IgD-negative memory B cell (primary cell): ENCODE data around the gene TMEM223. TPM values are rescaled to one million over a fixed set of nuclear protein-coding genes. Genes with fewer than 3 reads are reported as not detected.
"Not testable (repeated sequence)": the region's sequence is repeated elsewhere in the genome, so short reads cannot be mapped to it uniquely, and the experiment has no call there.

Source experiments
- H3K27ac Mint-ChIP-seq, 3 donors: one replicate each; pipeline ENCODE4 v1.8.0; 2020 to 2022; ENCODE audit warnings: mild to moderate bottlenecking in 3 of 3, mixed read lengths in 3 of 3, moderate library complexity in 1 of 3
- H3K27me3 Mint-ChIP-seq: one replicate; pipeline ENCODE4 v1.8.0; 2021; ENCODE audit warnings: mixed read lengths
- H3K36me3 Mint-ChIP-seq: one replicate; pipeline ENCODE4 v1.8.0; 2020; ENCODE audit warnings: mild to moderate bottlenecking, mixed read lengths
- H3K4me1 Mint-ChIP-seq, 3 donors: one replicate each; pipeline ENCODE4 v1.8.0; 2020 to 2022; ENCODE audit warnings: mixed read lengths in 3 of 3, mild to moderate bottlenecking in 1 of 3
- H3K4me3 Mint-ChIP-seq, 4 donors: one replicate each; pipeline ENCODE4 v1.8.0; 2020 to 2022; ENCODE audit warnings: mild to moderate bottlenecking in 4 of 4, mixed read lengths in 4 of 4, moderate library complexity in 3 of 4
- H3K9me3 Mint-ChIP-seq, 3 donors: one replicate each; pipeline ENCODE4 v1.8.0; 2020 to 2021; ENCODE audit warnings: mixed read lengths in 3 of 3, mild to moderate bottlenecking in 1 of 3
- polyA plus RNA-seq: library from polyadenylated mRNA; unstranded; fragments of 300-500 nt; fragmentation: Illumina TruSeq; gene quantifications from one replicate; pipeline ENCODE4 v1.2.3, GENCODE V29; 2021

The TMEM223 gene
- polyA plus RNA-seq, 1 donor from 2014 or later, result 39.1 TPM

GRCh38 chr11:62786318-62787004 is 5.3 kb downstream of the TMEM223 start:
- Mint-ChIP-seq H3K36me3 (peaks cover 3% of the 10 kb centered on the region), H3K27me3 (no peaks in the 10 kb centered on the region), H3K9me3 (no peaks in the 10 kb centered on the region), H3K4me1 (peaks cover 9 to 34% (median 26%) of the 10 kb centered on the region in 3 donors), H3K4me3 (peak overlapping the region; percentile 88 to 98 (median 93)), H3K27ac (peak overlapping the region; percentile 94 to 97 (median 94))

- no peaks in the 10 kb centered on the region for H3K9me3 Mint-ChIP-seq
- no peaks in the 10 kb centered on the region for H3K27me3 Mint-ChIP-seq
- H3K36me3 Mint-ChIP-seq, result peaks cover 3% of the 10 kb centered on the region
- H3K27ac Mint-ChIP-seq, result peak overlapping the region in 1 of 3 donors; percentile 42
- H3K4me3 Mint-ChIP-seq, result peak overlapping the region in 1 of 4 donors; percentile 50
- H3K4me1 Mint-ChIP-seq, result peaks cover 2 to 16% (median 10%) of the 10 kb centered on the region in 3 donors
Observed at GRCh38 chr11:62782753-62783152, 9.1 kb downstream of the TMEM223 start.

- no peaks in the 10 kb centered on the region for H3K27me3 Mint-ChIP-seq
- H3K4me3 Mint-ChIP-seq, result peak overlapping the region in 1 of 4 donors; percentile 47
- no peaks in the 10 kb centered on the region for H3K9me3 Mint-ChIP-seq
- H3K36me3 Mint-ChIP-seq, result peaks cover 4% of the 10 kb centered on the region
- peaks cover 0 to 4% (median 3%) of the 10 kb centered on the region in 3 donors for H3K4me1 Mint-ChIP-seq
- H3K27ac Mint-ChIP-seq, result no peak overlapping the region
Observed at GRCh38 chr11:62778441-62778840, 13.4 kb downstream of the TMEM223 start.

DNA sequence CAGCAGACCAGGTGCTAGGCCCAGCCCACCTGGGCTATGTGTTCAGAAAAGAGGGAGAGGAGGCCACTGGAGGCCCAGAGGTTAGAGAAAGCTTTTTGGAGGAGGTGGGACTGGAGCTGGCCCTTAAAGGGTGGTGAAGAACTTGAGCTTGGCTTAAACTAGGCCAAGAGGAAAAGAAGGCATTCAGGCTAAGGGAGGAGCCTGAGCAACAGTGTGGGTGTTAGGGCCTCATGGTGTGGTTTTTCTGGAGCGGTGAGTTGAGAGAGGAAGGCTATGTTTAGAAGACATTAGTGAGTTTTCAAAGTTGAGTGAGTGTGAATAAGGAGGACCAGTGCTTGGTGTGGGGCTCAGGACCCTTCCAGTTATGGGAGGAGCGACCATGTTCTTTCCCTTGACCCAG is 14.4 kb downstream of the TMEM223 start:
- H3K27ac Mint-ChIP-seq, result peak overlapping the region in 1 of 3 donors; percentile 49
- H3K4me1 Mint-ChIP-seq, result peaks cover 0 to 4% (median 3%) of the 10 kb centered on the region in 3 donors
- no peak overlapping the region for H3K4me3 Mint-ChIP-seq
- peaks cover 1% of the 10 kb centered on the region for H3K36me3 Mint-ChIP-seq
- H3K9me3 Mint-ChIP-seq, result no peaks in the 10 kb centered on the region
- H3K27me3 Mint-ChIP-seq, result no peaks in the 10 kb centered on the region

- Mint-ChIP-seq H3K4me1 (peaks cover 6 to 9% (median 8%) of the 10 kb centered on the region in 3 donors), H3K27ac (peak overlapping the region in 1 of 3 donors; percentile 46), H3K9me3 (no peaks in the 10 kb centered on the region), H3K4me3 (no peak overlapping the region), H3K27me3 (no peaks in the 10 kb centered on the region), H3K36me3 (peaks cover 3% of the 10 kb centered on the region)
Observed at GRCh38 chr11:62775646-62776045, 16.2 kb downstream of the TMEM223 start.

- peak overlapping the region in 1 of 3 donors; percentile 70 for H3K27ac Mint-ChIP-seq
- peaks cover 3% of the 10 kb centered on the region for H3K36me3 Mint-ChIP-seq
- H3K27me3 Mint-ChIP-seq, result no peaks in the 10 kb centered on the region
- peak overlapping the region in 1 of 4 donors; percentile 53 for H3K4me3 Mint-ChIP-seq
- H3K9me3 Mint-ChIP-seq, result no peaks in the 10 kb centered on the region
- H3K4me1 Mint-ChIP-seq, result peaks cover 13 to 21% (median 15%) of the 10 kb centered on the region in 3 donors
Observed at GRCh38 chr11:62774407-62774806, 17.4 kb downstream of the TMEM223 start.

DNA sequence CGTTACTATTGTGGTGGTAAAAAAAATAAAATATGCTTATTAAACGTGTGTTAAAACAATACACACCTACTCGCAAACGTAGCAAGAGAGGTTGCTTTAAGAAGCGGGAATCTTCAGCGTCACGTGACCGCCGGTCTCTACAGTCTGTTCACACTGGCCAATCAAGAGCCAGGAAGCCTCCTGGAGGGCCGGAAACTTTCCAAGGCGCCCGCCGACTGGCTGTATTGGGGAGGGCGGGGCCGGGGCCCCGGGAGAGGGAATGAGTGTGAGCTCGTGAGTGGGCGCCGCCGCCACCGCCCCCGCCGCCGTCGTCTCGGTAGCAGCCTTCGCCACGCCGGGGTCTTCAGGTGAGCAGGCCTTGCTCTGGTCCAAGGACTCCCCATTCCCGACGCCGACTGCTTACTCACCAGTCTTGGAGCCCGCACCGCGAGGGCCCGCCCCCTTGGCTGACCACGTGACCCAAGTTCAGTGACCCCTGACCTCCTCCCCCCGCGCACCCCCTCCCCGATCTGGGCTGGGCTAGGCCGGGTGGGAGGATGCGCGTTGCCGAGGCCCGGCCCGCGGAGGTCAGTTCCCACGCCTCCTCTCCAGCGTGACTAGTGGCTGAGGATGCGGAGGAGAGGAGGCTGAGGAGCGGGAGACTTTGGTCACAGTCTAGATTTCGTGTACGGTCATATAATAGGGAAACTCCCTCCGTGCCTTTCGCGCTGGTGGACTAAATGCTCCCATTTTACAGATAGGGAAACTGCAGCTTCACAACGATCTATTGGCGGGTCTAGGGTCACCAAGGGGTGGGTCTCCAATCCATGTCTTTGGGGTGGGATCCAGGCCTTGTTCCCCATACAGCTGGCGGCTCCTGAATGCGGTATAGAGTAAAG is 20.4 kb downstream of the TMEM223 start, which contains the start of gene TAF6L:
Gene TAF6L (plus strand): TSS at position 253 of the 878 bp plus-strand sequence. CDS start 4,388 bp downstream, outside the sequence.
- Mint-ChIP-seq H3K9me3 (no peaks in the 10 kb centered on the region), H3K4me3 (peak within 1 kb of the TSS; percentile 90 to 99 (median 98)), H3K4me1 (peaks cover 14 to 22% (median 16%) of the 10 kb centered on the region in 3 donors), H3K27me3 (no peaks in the 10 kb centered on the region), H3K27ac (peak within 1 kb of the TSS; percentile 96), H3K36me3 (peaks cover 3% of the 10 kb centered on the region)

- peak overlapping the region; percentile 90 to 99 (median 98) for H3K4me3 Mint-ChIP-seq
- peak overlapping the region; percentile 96 for H3K27ac Mint-ChIP-seq
- no peaks in the 10 kb centered on the region for H3K27me3 Mint-ChIP-seq
- H3K36me3 Mint-ChIP-seq, result peaks cover 1% of the 10 kb centered on the region
- peaks cover 14 to 22% (median 16%) of the 10 kb centered on the region in 3 donors for H3K4me1 Mint-ChIP-seq
- H3K9me3 Mint-ChIP-seq, result no peaks in the 10 kb centered on the region
Observed at GRCh38 chr11:62770778-62771143, 21.0 kb downstream of the TMEM223 start.

GRCh38 chr11:62760867-62761227 is 31.0 kb downstream of the TMEM223 start:
- Mint-ChIP-seq H3K4me1 (peaks cover 8 to 12% (median 9%) of the 10 kb centered on the region in 3 donors), H3K27ac (peak overlapping the region in 2 of 3 donors; percentile 81 to 96), H3K4me3 (peak overlapping the region; percentile 89 to 100 (median 97))
- not testable (repeated sequence) for H3K36me3 Mint-ChIP-seq, H3K9me3 Mint-ChIP-seq, H3K27me3 Mint-ChIP-seq

DNA sequence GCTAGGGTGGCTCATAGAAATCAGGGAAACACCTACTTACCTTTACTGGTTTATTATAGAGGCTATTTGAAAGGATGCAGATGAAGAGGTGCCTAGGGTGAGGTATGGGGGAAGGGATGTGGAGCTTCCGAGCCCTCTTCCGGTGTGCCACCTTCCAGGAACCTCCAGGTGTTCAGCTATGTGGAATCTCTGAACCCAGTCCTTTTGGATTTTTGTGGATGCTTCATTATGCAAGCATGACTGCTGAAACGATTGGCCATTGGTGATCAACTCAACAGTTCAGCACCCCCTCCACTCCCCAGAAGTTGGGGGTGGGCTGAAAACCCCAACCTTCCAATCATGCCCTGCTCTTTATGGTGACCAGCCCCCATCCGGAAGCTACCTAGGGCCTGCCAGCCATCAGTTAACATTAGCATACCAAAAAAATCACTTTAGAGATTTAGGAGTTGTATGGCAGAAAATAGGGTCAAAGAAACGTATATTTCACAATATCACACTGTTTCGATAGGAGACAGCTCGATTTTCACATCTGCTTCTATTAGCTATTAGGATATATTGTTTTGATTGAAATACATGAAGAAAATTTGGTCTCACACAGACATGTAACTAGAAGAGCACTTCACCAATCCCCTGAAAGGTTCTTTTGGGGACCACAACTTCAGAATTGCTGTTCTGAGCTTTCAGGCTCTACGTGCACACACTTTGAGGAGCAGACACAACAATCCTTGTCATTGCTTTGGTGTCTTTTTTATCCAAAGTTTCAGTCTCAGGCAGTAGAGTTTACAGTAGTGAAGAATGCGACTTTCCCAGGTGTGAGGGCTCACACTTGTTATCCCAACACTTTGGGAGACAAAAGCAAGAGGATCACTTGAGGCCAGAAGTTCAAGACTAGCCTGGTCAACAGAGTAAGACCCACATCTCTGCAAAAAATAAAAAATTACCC is 33.7 kb downstream of the TMEM223 start:
- Mint-ChIP-seq H3K36me3 (peaks cover 2% of the 10 kb centered on the region), H3K9me3 (no peaks in the 10 kb centered on the region), H3K27me3 (no peaks in the 10 kb centered on the region), H3K4me1 (peaks cover 9 to 18% (median 17%) of the 10 kb centered on the region in 3 donors), H3K27ac (no peak overlapping the region), H3K4me3 (peak overlapping the region in 1 of 4 donors; percentile 44)

DNA sequence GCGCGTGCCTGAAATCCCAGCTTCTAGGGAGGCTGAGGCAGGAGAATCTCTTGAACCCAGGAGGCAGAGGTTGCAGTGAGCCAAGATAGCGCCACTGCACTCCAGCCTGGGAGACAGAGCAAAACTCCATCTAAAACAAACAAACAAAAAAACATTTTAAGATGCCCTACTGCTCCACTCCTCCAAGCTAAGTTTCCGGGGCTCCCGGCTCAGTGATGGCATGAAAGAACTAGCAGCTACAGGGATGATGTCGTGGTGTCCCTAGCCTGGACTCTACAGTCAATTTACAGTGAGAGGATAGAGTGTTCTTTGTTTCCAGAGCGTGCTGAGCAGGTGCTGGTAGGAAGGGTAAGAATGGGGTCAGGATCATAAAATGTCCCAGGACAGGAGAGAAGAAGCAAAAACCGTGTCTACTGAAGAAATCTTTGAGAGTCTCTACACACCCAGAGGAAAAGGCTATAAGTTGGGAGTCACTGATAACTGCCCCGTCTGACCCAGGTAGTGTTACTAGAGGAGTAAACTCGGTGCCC is 36.7 kb downstream of the TMEM223 start:
- Mint-ChIP-seq H3K27ac (peak overlapping the region in 2 of 3 donors; percentile 33 to 52), H3K4me3 (peak overlapping the region; percentile 63 to 100 (median 74)), H3K9me3 (no peaks in the 10 kb centered on the region), H3K4me1 (peaks cover 0 to 17% (median 9%) of the 10 kb centered on the region in 3 donors), H3K27me3 (no peaks in the 10 kb centered on the region), H3K36me3 (no peaks in the 10 kb centered on the region)

DNA sequence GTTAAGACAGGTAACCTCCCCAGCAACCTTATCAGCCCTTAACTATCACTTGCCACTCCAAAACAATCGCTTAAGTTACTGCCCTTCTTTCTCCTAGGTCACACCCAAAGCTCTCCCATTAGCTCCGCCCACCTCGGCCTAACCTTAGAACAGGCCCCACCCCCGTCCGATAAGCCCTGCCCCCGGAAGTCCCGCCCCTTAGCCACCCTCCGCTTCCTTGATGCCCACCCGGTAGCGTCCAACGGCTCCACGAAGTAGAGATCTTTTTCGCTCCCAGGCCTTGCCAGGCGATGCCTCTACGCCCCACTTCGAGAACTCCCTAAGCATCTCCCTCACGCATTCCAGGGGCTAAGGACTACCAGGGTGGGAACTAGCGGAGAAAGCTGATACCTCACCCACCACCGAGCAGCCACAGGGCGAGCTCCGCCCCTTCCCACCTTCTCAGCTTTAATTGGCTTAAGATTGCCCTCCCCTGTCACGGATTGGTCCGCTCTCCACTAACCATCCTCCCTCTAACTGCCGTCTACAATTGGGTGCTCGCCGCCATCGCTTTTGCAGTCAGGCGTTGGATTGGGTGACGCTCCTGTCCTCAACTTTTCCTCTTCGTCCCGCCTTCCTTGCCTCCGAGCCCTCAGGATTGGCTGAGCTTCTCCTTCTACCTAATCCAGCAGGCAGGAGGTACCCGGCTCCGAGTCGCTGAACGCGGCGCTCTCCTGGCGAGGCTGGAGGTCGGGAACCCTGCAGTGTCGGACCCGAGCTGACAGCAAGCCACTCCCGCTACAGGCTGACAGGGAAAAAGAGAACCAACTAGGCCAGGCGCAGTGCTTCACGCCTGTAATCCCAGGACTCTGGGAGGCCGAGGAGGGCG is 37.8 kb downstream of the TMEM223 start, which contains the start of gene ZBTB3:
Gene ZBTB3 (minus strand): TSS at position 425 of the 868 bp plus-strand sequence. CDS start 496 bp downstream, outside the sequence.
- peak within 1 kb of the TSS; percentile 82 to 99 (median 98) for H3K27ac Mint-ChIP-seq
- H3K27me3 Mint-ChIP-seq, result no peaks in the 10 kb centered on the region
- H3K36me3 Mint-ChIP-seq, result no peaks in the 10 kb centered on the region
- H3K9me3 Mint-ChIP-seq, result no peaks in the 10 kb centered on the region
- peaks cover 4 to 21% (median 9%) of the 10 kb centered on the region in 3 donors for H3K4me1 Mint-ChIP-seq
- peak within 1 kb of the TSS; percentile 84 to 100 (median 100) for H3K4me3 Mint-ChIP-seq
